Measurements from ENCODE around the gene ARHGEF7.

DNA sequence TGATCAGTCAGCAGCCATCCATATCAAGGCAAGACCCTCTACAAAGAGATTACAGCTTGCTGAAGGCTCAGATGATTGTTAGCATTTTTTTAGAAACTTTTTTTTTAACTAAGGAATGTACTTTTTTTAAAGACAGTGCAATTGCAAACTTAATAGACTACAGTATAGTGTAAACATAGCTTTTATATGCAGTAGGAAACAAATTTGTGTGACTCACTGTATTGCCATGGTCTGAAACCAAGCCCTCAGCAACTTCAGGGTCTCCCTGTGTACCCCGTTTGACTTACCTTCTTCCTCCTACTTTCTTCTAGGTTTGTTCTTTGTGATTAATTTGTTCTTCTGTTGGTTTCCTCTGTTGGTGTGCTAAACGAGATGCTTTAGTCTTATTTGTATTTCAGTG lies 112.3 kb downstream of the ARHGEF7 start:
- TF ChIP-seq CTCF (conservative IDR thresholded peaks at IDR 0.05; ENCODE audit: low read length) (no peak), EZH2phosphoT487 (IDR thresholded peaks at IDR 0.05; ENCODE audit: borderline replicate concordance) (no peak)
